Activated naive CD8-positive, alpha-beta T cell treated with anti-CD3 and anti-CD28 coated beads, Interleukin-2, amount 50 U/mL, for 24 hours (primary cell): ENCODE results near the gene CILP2.

Experiments used
- ATAC-seq: fragments of 150-1000 bp; cut with Tn5 transposase; one replicate; pipeline ENCODE4 v1.10.0; 2021
- DNase-seq: peaks from one replicate; pipeline ENCODE4 v3.0.0; 2021
- H3K27ac Mint-ChIP-seq: one replicate; pipeline ENCODE4 v1.8.0; 2021; ENCODE audit warnings: mild to moderate bottlenecking, mixed read lengths
- H3K27me3 Mint-ChIP-seq: one replicate; pipeline ENCODE4 v1.8.0; 2021; ENCODE audit warnings: mixed read lengths
- H3K36me3 Mint-ChIP-seq: one replicate; pipeline ENCODE4 v1.8.0; 2021; ENCODE audit warnings: low read depth, mixed read lengths
- H3K4me1 Mint-ChIP-seq: one replicate; pipeline ENCODE4 v1.8.0; 2021; ENCODE audit warnings: mixed read lengths
- H3K4me3 Mint-ChIP-seq: one replicate; pipeline ENCODE4 v1.8.0; 2021; ENCODE audit warnings: mild to moderate bottlenecking, moderate library complexity, mixed read lengths
- H3K9me3 Mint-ChIP-seq: one replicate; pipeline ENCODE4 v1.8.0; 2021; ENCODE audit warnings: mixed read lengths

Gene CILP2

GRCh38 chr19:19553670-19554069 is 15.6 kb downstream of the CILP2 start:
- H3K4me1 Mint-ChIP-seq = no peaks in the 10 kb centered on the region
- no peak overlapping the region for H3K4me3 Mint-ChIP-seq
- DNase-seq (no peak), ATAC-seq (no peak)
- no peaks in the 10 kb centered on the region for H3K9me3 Mint-ChIP-seq
- H3K27me3 Mint-ChIP-seq = peaks cover 3% of the 10 kb centered on the region
- H3K36me3 Mint-ChIP-seq = no peaks in the 10 kb centered on the region
- H3K27ac Mint-ChIP-seq = no peak overlapping the region

- Mint-ChIP-seq H3K27me3 (no peaks in the 10 kb centered on the region), H3K9me3 (no peaks in the 10 kb centered on the region), H3K4me3 (no peak overlapping the region), H3K36me3 (no peaks in the 10 kb centered on the region), H3K27ac (no peak overlapping the region), H3K4me1 (no peaks in the 10 kb centered on the region)
- DNase-seq (peak; percentile 78), ATAC-seq (peak; percentile 70)
Observed at GRCh38 chr19:19554074-19555023, 16.3 kb downstream of the CILP2 start.

GRCh38 chr19:19558055-19558454 is 20.0 kb downstream of the CILP2 start:
- Mint-ChIP-seq H3K4me1 (no peaks in the 10 kb centered on the region), H3K36me3 (no peaks in the 10 kb centered on the region), H3K4me3 (no peak overlapping the region), H3K27ac (no peak overlapping the region), H3K9me3 (no peaks in the 10 kb centered on the region), H3K27me3 (no peaks in the 10 kb centered on the region)
- DNase-seq (no peak), ATAC-seq (no peak)

GRCh38 chr19:19558636-19559035 is 20.6 kb downstream of the CILP2 start:
- ATAC-seq (no peak), DNase-seq (no peak)
- no peak overlapping the region for H3K27ac Mint-ChIP-seq
- H3K9me3 Mint-ChIP-seq = no peaks in the 10 kb centered on the region
- no peak overlapping the region for H3K4me3 Mint-ChIP-seq
- no peaks in the 10 kb centered on the region for H3K4me1 Mint-ChIP-seq
- no peaks in the 10 kb centered on the region for H3K27me3 Mint-ChIP-seq
- H3K36me3 Mint-ChIP-seq = no peaks in the 10 kb centered on the region

GRCh38 chr19:19559931-19560330 is 21.9 kb downstream of the CILP2 start:
- no peaks in the 10 kb centered on the region for H3K9me3 Mint-ChIP-seq
- no peak overlapping the region for H3K4me3 Mint-ChIP-seq
- peaks cover 6% of the 10 kb centered on the region for H3K36me3 Mint-ChIP-seq
- H3K27me3 Mint-ChIP-seq = no peaks in the 10 kb centered on the region
- DNase-seq (no peak), ATAC-seq (no peak)
- no peaks in the 10 kb centered on the region for H3K4me1 Mint-ChIP-seq
- no peak overlapping the region for H3K27ac Mint-ChIP-seq

- no peak overlapping the region for H3K4me3 Mint-ChIP-seq
- peaks cover 6% of the 10 kb centered on the region for H3K36me3 Mint-ChIP-seq
- no peaks in the 10 kb centered on the region for H3K4me1 Mint-ChIP-seq
- ATAC-seq (no peak), DNase-seq (no peak)
- no peaks in the 10 kb centered on the region for H3K9me3 Mint-ChIP-seq
- H3K27me3 Mint-ChIP-seq = no peaks in the 10 kb centered on the region
- no peak overlapping the region for H3K27ac Mint-ChIP-seq
Observed at GRCh38 chr19:19561946-19562664, 24.0 kb downstream of the CILP2 start.

- Mint-ChIP-seq H3K9me3 (no peaks in the 10 kb centered on the region), H3K4me1 (no peaks in the 10 kb centered on the region), H3K4me3 (no peak overlapping the region), H3K36me3 (peaks cover 6% of the 10 kb centered on the region), H3K27me3 (no peaks in the 10 kb centered on the region), H3K27ac (no peak overlapping the region)
- ATAC-seq (peak; percentile 56), DNase-seq (peak; percentile 28)
Observed at GRCh38 chr19:19562665-19563347, 24.7 kb downstream of the CILP2 start.

- no peaks in the 10 kb centered on the region for H3K27me3 Mint-ChIP-seq
- no peak for ATAC-seq
- no peaks in the 10 kb centered on the region for H3K4me1 Mint-ChIP-seq
- no peak overlapping the region for H3K4me3 Mint-ChIP-seq
- peaks cover 6% of the 10 kb centered on the region for H3K36me3 Mint-ChIP-seq
- no peaks in the 10 kb centered on the region for H3K9me3 Mint-ChIP-seq
- H3K27ac Mint-ChIP-seq = no peak overlapping the region
- DNase-seq = no peak
Observed at GRCh38 chr19:19563348-19563848, 25.3 kb downstream of the CILP2 start.

- H3K27ac Mint-ChIP-seq = no peak overlapping the region
- DNase-seq (no peak), ATAC-seq (no peak)
- no peaks in the 10 kb centered on the region for H3K27me3 Mint-ChIP-seq
- H3K4me3 Mint-ChIP-seq = no peak overlapping the region
- no peaks in the 10 kb centered on the region for H3K9me3 Mint-ChIP-seq
- H3K4me1 Mint-ChIP-seq = peaks cover 4% of the 10 kb centered on the region
- peaks cover 13% of the 10 kb centered on the region for H3K36me3 Mint-ChIP-seq
Observed at GRCh38 chr19:19566306-19566705, 28.2 kb downstream of the CILP2 start.

- H3K27ac Mint-ChIP-seq = no peak overlapping the region
- H3K27me3 Mint-ChIP-seq = no peaks in the 10 kb centered on the region
- H3K4me3 Mint-ChIP-seq = no peak overlapping the region
- ATAC-seq (no peak), DNase-seq (no peak)
- no peaks in the 10 kb centered on the region for H3K9me3 Mint-ChIP-seq
- peaks cover 4% of the 10 kb centered on the region for H3K4me1 Mint-ChIP-seq
- peaks cover 13% of the 10 kb centered on the region for H3K36me3 Mint-ChIP-seq
Observed at GRCh38 chr19:19567391-19567790, 29.3 kb downstream of the CILP2 start.

- DNase-seq (no peak), ATAC-seq (no peak)
- peaks cover 6% of the 10 kb centered on the region for H3K4me1 Mint-ChIP-seq
- H3K4me3 Mint-ChIP-seq = no peak overlapping the region
- peaks cover 13% of the 10 kb centered on the region for H3K36me3 Mint-ChIP-seq
- H3K27ac Mint-ChIP-seq = no peak overlapping the region
- no peaks in the 10 kb centered on the region for H3K27me3 Mint-ChIP-seq
- no peaks in the 10 kb centered on the region for H3K9me3 Mint-ChIP-seq
Observed at GRCh38 chr19:19568802-19569756, 31.0 kb downstream of the CILP2 start.

- Mint-ChIP-seq H3K4me3 (no peak overlapping the region), H3K9me3 (no peaks in the 10 kb centered on the region), H3K27ac (no peak overlapping the region), H3K36me3 (peaks cover 7% of the 10 kb centered on the region), H3K27me3 (no peaks in the 10 kb centered on the region), H3K4me1 (peaks cover 6% of the 10 kb centered on the region)
- ATAC-seq = no peak
- DNase-seq = no peak
Observed at GRCh38 chr19:19570571-19570970, 32.5 kb downstream of the CILP2 start.

GRCh38 chr19:19571071-19571786 is 33.2 kb downstream of the CILP2 start:
- Mint-ChIP-seq H3K9me3 (no peaks in the 10 kb centered on the region), H3K27ac (no peak overlapping the region), H3K36me3 (peaks cover 7% of the 10 kb centered on the region), H3K27me3 (no peaks in the 10 kb centered on the region), H3K4me1 (peaks cover 6% of the 10 kb centered on the region), H3K4me3 (no peak overlapping the region)
- DNase-seq = no peak
- no peak for ATAC-seq
